A673 (cell line): ENCODE results near the gene PYHIN1.

Experiments used
- CTCF ChIP-seq: fragments of 300-800, 200-600 bp; sonication (generic); conservative IDR thresholded peaks from 2 replicates; pipeline ENCODE4 v1.5.1; 2017; ENCODE audit warnings: low read depth, mild to moderate bottlenecking, antibody characterized with exemption, low read length, moderate library complexity, mixed read lengths
- EZH2 ChIP-seq: fragments of 200-600 bp; sonication (generic); IDR thresholded peaks from 2 replicates; pipeline ENCODE4 v1.6.1; 2017; ENCODE audit warnings: borderline replicate concordance, low read depth, mild to moderate bottlenecking, mixed read lengths, antibody characterized with exemption, low read length; ENCODE audit not compliant: poor library complexity, severe bottlenecking

- TF ChIP-seq CTCF: no peak
- TF ChIP-seq EZH2: no peak
Observed at GRCh38 chr1:158998037-158998780, 66.9 kb downstream of the PYHIN1 start.
